ENCODE data around the gene RAMP1.
"Not testable (repeated sequence)": the region's sequence is repeated elsewhere in the genome, so short reads cannot be mapped to it uniquely, and the experiment has no call there.

The RAMP1 gene

GRCh38 chr2:237941239-237941638 lies 81.8 kb downstream of the RAMP1 start:
- Histone ChIP-seq H3K9me3 (ENCODE audit: control insufficient read depth in 2 of 2, low read length in 2 of 2) (peaks cover 0 to 4% of the 10 kb centered on the region in 2 donors), H3K36me3 (ENCODE audit: control insufficient read depth in 2 of 2, insufficient read depth in 2 of 2, low read length in 2 of 2) (no peaks in the 10 kb centered on the region), H3K9ac (ENCODE audit: low read depth in 1 of 2, low read length in 2 of 2) (no peak overlapping the region), H3K27ac (ENCODE audit: low read depth in 2 of 2, low read length in 2 of 2) (no peak overlapping the region), H3K4me3 (ENCODE audit: low read length in 2 of 2) (no peak overlapping the region), H3K4me1 (ENCODE audit: control insufficient read depth in 2 of 2, insufficient read depth in 2 of 2, low read length in 2 of 2) (no peaks in the 10 kb centered on the region), H3K27me3 (ENCODE audit: control insufficient read depth in 2 of 2, insufficient read depth in 2 of 2, low read length in 2 of 2) (no peaks in the 10 kb centered on the region)

DNA sequence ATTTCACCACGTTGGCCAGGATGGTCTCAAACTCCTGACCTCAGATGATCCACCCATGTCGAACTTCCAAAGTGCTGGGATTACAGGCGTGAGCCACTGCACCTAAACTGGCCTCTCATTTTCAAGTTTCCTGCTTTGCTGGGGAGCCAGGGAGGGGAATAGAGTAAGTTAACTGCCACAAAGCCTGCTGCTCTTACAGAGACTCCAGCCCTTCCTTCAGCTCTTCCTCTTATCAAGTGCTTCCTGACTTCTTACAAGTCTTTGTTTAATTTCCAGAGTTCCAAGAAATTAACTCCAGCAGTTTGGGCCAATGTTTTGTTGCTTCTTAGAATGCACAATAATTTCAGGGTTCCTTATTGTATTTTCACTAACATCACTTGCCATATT lies 83.1 kb downstream of the RAMP1 start:
- no peak overlapping the region for H3K4me3 ChIP-seq (ENCODE audit: low read length in 2 of 2)
- H3K4me1 ChIP-seq (ENCODE audit: control insufficient read depth in 2 of 2, insufficient read depth in 2 of 2, low read length in 2 of 2), result no peaks in the 10 kb centered on the region
- H3K9me3 ChIP-seq (ENCODE audit: control insufficient read depth in 2 of 2, low read length in 2 of 2), result peaks cover 0 to 4% of the 10 kb centered on the region in 2 donors
- no peaks in the 10 kb centered on the region for H3K36me3 ChIP-seq (ENCODE audit: control insufficient read depth in 2 of 2, insufficient read depth in 2 of 2, low read length in 2 of 2)
- no peaks in the 10 kb centered on the region for H3K27me3 ChIP-seq (ENCODE audit: control insufficient read depth in 2 of 2, insufficient read depth in 2 of 2, low read length in 2 of 2)
- no peak overlapping the region for H3K27ac ChIP-seq (ENCODE audit: low read depth in 2 of 2, low read length in 2 of 2)
- H3K9ac ChIP-seq (ENCODE audit: low read depth in 1 of 2, low read length in 2 of 2), result no peak overlapping the region

GRCh38 chr2:237943395-237944094 lies 84.1 kb downstream of the RAMP1 start:
- H3K4me3 ChIP-seq (ENCODE audit: low read length in 2 of 2), result no peak overlapping the region
- H3K4me1 ChIP-seq (ENCODE audit: control insufficient read depth in 2 of 2, insufficient read depth in 2 of 2, low read length in 2 of 2), result no peaks in the 10 kb centered on the region
- no peak overlapping the region for H3K9ac ChIP-seq (ENCODE audit: low read depth in 1 of 2, low read length in 2 of 2)
- no peaks in the 10 kb centered on the region for H3K36me3 ChIP-seq (ENCODE audit: control insufficient read depth in 2 of 2, insufficient read depth in 2 of 2, low read length in 2 of 2)
- H3K27me3 ChIP-seq (ENCODE audit: control insufficient read depth in 2 of 2, insufficient read depth in 2 of 2, low read length in 2 of 2), result no peaks in the 10 kb centered on the region
- H3K27ac ChIP-seq (ENCODE audit: low read depth in 2 of 2, low read length in 2 of 2), result no peak overlapping the region
- peaks cover 0 to 4% of the 10 kb centered on the region in 2 donors for H3K9me3 ChIP-seq (ENCODE audit: control insufficient read depth in 2 of 2, low read length in 2 of 2)

DNA sequence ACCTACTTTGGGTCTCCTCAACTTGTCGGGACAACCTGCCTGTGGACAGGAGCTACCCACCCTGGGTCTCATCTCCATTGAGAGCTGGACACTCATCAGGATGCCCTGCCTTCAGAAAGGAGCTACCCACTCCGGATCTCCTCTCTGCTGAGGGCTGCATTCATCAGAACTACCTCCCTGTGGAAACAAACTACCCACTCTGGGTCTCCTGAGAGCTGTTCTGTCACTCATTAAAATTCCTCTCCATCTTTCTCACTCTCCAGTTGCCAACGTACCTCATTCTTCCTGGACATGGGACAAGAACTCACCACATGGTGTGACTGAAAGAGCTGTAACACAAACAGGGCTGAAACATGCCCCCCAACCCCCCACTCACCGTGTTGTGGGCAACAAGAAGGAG lies 84.9 kb downstream of the RAMP1 start:
- H3K4me3 ChIP-seq (ENCODE audit: low read length in 2 of 2), result no peak overlapping the region
- H3K9ac ChIP-seq (ENCODE audit: low read depth in 1 of 2, low read length in 2 of 2), result no peak overlapping the region

GRCh38 chr2:237946423-237946822 lies 87.0 kb downstream of the RAMP1 start:
- no peaks in the 10 kb centered on the region for H3K36me3 ChIP-seq (ENCODE audit: control insufficient read depth in 2 of 2, insufficient read depth in 2 of 2, low read length in 2 of 2)
- no peak overlapping the region for H3K4me3 ChIP-seq (ENCODE audit: low read length in 2 of 2)
- H3K27ac ChIP-seq (ENCODE audit: low read depth in 2 of 2, low read length in 2 of 2), result no peak overlapping the region
- H3K4me1 ChIP-seq (ENCODE audit: control insufficient read depth in 2 of 2, insufficient read depth in 2 of 2, low read length in 2 of 2), result no peaks in the 10 kb centered on the region
- no peak overlapping the region for H3K9ac ChIP-seq (ENCODE audit: low read depth in 1 of 2, low read length in 2 of 2)
- peaks cover 0 to 4% of the 10 kb centered on the region in 2 donors for H3K9me3 ChIP-seq (ENCODE audit: control insufficient read depth in 2 of 2, low read length in 2 of 2)
- H3K27me3 ChIP-seq (ENCODE audit: control insufficient read depth in 2 of 2, insufficient read depth in 2 of 2, low read length in 2 of 2), result no peaks in the 10 kb centered on the region

More for the DNA sequence above, 84.9 kb downstream of the RAMP1 start:
- Histone ChIP-seq H3K36me3 (ENCODE audit: control insufficient read depth in 2 of 2, insufficient read depth in 2 of 2, low read length in 2 of 2) (no peaks in the 10 kb centered on the region), H3K27me3 (ENCODE audit: control insufficient read depth in 2 of 2, insufficient read depth in 2 of 2, low read length in 2 of 2) (no peaks in the 10 kb centered on the region), H3K27ac (ENCODE audit: low read depth in 2 of 2, low read length in 2 of 2) (no peak overlapping the region), H3K4me1 (ENCODE audit: control insufficient read depth in 2 of 2, insufficient read depth in 2 of 2, low read length in 2 of 2) (no peaks in the 10 kb centered on the region), H3K9me3 (ENCODE audit: control insufficient read depth in 2 of 2, low read length in 2 of 2) (peaks cover 0 to 4% of the 10 kb centered on the region in 2 donors)

DNA sequence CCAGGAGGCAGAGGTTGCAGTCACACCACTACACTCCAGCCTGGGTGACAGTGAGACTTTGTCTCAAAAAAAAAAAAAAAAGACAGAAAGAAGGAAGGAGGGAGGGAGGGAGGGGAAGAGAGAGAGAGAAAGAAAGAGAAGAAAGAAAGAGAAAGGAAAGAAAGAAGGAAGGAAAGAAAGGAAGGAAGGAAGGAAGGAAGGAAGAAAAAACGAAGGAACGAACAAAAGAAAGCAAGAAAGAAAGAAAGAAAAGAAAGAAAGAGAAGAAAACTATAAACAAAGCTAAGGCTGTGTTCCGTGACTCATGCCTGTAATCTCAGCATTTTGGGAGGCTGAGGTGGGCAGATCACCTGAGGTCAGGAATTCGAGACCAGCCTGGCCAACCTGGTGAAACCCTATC lies 91.9 kb downstream of the RAMP1 start:
- H3K9me3 ChIP-seq (ENCODE audit: control insufficient read depth in 2 of 2, low read length in 2 of 2); H3K9ac ChIP-seq (ENCODE audit: low read depth in 1 of 2, low read length in 2 of 2); H3K36me3 ChIP-seq (ENCODE audit: control insufficient read depth in 2 of 2, insufficient read depth in 2 of 2, low read length in 2 of 2); H3K27ac ChIP-seq (ENCODE audit: low read depth in 2 of 2, low read length in 2 of 2); H3K4me3 ChIP-seq (ENCODE audit: low read length in 2 of 2); H3K4me1 ChIP-seq (ENCODE audit: control insufficient read depth in 2 of 2, insufficient read depth in 2 of 2, low read length in 2 of 2); H3K27me3 ChIP-seq (ENCODE audit: control insufficient read depth in 2 of 2, insufficient read depth in 2 of 2, low read length in 2 of 2): not testable (repeated sequence)

DNA sequence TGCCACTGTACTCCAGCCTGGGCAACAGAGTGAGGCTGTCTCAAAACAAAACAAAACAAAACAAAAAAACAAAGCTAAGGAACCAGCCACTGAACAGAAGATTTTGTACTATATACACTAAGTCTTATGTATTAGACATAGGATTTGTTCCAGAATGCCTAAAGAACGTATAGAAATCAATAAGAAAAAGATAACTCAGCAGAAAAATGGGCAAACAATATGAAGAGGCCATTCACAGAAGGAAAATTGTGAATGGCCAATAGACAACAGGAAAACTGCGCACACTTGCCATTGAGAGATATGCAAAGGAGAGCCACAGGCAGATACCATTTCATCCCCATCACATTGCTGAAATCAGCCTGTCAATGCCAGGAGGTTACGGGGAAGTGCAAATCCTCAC lies 92.5 kb downstream of the RAMP1 start:
- H3K27ac ChIP-seq (ENCODE audit: low read depth in 2 of 2, low read length in 2 of 2), result no peak overlapping the region
- no peaks in the 10 kb centered on the region for H3K4me1 ChIP-seq (ENCODE audit: control insufficient read depth in 2 of 2, insufficient read depth in 2 of 2, low read length in 2 of 2)
- no peak overlapping the region for H3K4me3 ChIP-seq (ENCODE audit: low read length in 2 of 2)
- no peaks in the 10 kb centered on the region for H3K9me3 ChIP-seq (ENCODE audit: control insufficient read depth in 2 of 2, low read length in 2 of 2)
- H3K27me3 ChIP-seq (ENCODE audit: control insufficient read depth in 2 of 2, insufficient read depth in 2 of 2, low read length in 2 of 2), result peaks cover 3 to 8% of the 10 kb centered on the region in 2 donors
- no peak overlapping the region for H3K9ac ChIP-seq (ENCODE audit: low read depth in 1 of 2, low read length in 2 of 2)
- H3K36me3 ChIP-seq (ENCODE audit: control insufficient read depth in 2 of 2, insufficient read depth in 2 of 2, low read length in 2 of 2), result no peaks in the 10 kb centered on the region

DNA sequence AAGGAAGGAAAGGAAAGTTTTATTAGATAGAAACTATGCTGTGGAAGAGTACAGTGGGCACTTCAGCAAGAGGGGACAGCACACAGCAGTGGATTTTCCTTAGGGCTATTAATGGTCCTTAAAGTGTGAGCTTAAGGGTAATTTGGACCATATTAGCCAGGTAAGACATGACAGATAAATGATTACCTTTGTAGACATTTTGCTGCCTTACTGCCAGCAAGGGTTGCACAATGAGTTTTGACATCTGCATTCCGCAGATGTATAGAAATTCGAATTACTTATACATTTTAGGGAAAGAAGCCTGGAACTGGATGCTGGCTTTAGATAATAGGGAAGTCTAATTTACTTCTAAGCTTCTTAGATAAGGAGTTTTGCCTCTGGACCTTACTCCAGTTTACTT lies 93.4 kb downstream of the RAMP1 start:
- H3K9ac ChIP-seq (ENCODE audit: low read depth in 1 of 2, low read length in 2 of 2), result no peak overlapping the region
- H3K4me3 ChIP-seq (ENCODE audit: low read length in 2 of 2), result no peak overlapping the region
- no peaks in the 10 kb centered on the region for H3K36me3 ChIP-seq (ENCODE audit: control insufficient read depth in 2 of 2, insufficient read depth in 2 of 2, low read length in 2 of 2)
- no peak overlapping the region for H3K27ac ChIP-seq (ENCODE audit: low read depth in 2 of 2, low read length in 2 of 2)
- no peaks in the 10 kb centered on the region for H3K4me1 ChIP-seq (ENCODE audit: control insufficient read depth in 2 of 2, insufficient read depth in 2 of 2, low read length in 2 of 2)
- H3K27me3 ChIP-seq (ENCODE audit: control insufficient read depth in 2 of 2, insufficient read depth in 2 of 2, low read length in 2 of 2), result peaks cover 3 to 8% of the 10 kb centered on the region in 2 donors
- H3K9me3 ChIP-seq (ENCODE audit: control insufficient read depth in 2 of 2, low read length in 2 of 2), result no peaks in the 10 kb centered on the region

- Histone ChIP-seq H3K4me3 (ENCODE audit: low read length in 2 of 2) (no peak overlapping the region), H3K27me3 (ENCODE audit: control insufficient read depth in 2 of 2, insufficient read depth in 2 of 2, low read length in 2 of 2) (peaks cover 3 to 8% of the 10 kb centered on the region in 2 donors), H3K36me3 (ENCODE audit: control insufficient read depth in 2 of 2, insufficient read depth in 2 of 2, low read length in 2 of 2) (no peaks in the 10 kb centered on the region), H3K9me3 (ENCODE audit: control insufficient read depth in 2 of 2, low read length in 2 of 2) (no peaks in the 10 kb centered on the region), H3K27ac (ENCODE audit: low read depth in 2 of 2, low read length in 2 of 2) (no peak overlapping the region), H3K9ac (ENCODE audit: low read depth in 1 of 2, low read length in 2 of 2) (no peak overlapping the region), H3K4me1 (ENCODE audit: control insufficient read depth in 2 of 2, insufficient read depth in 2 of 2, low read length in 2 of 2) (no peaks in the 10 kb centered on the region)
Measured at GRCh38 chr2:237955640-237956401, 96.4 kb downstream of the RAMP1 start.

DNA sequence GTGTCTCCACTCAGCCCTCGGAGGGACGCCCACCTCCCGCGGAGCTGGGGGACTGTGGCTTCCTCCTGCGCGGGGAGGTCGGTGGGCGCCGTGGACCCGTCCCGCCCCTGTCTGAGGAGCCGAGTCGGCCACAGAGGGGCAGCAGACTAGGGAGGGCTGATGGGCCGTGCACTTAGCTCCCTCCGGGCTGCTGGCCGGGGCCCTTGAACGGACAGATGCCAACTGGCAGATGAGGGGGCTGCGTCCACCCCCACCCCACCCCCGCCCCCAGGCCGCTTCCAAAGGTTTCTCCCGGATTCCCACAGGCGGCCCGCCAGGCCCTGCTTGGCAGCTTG lies 96.9 kb downstream of the RAMP1 start:
- Histone ChIP-seq H3K4me3 (ENCODE audit: low read length in 2 of 2) (no peak overlapping the region), H3K27ac (ENCODE audit: low read depth in 2 of 2, low read length in 2 of 2) (no peak overlapping the region), H3K9ac (ENCODE audit: low read depth in 1 of 2, low read length in 2 of 2) (no peak overlapping the region), H3K9me3 (ENCODE audit: control insufficient read depth in 2 of 2, low read length in 2 of 2) (no peaks in the 10 kb centered on the region), H3K4me1 (ENCODE audit: control insufficient read depth in 2 of 2, insufficient read depth in 2 of 2, low read length in 2 of 2) (no peaks in the 10 kb centered on the region), H3K36me3 (ENCODE audit: control insufficient read depth in 2 of 2, insufficient read depth in 2 of 2, low read length in 2 of 2) (no peaks in the 10 kb centered on the region), H3K27me3 (ENCODE audit: control insufficient read depth in 2 of 2, insufficient read depth in 2 of 2, low read length in 2 of 2) (peaks cover 3 to 8% of the 10 kb centered on the region in 2 donors)

Data from mucosa of rectum (tissue), 2 donors.